ENCODE data around the gene ALK.

Gene ALK

DNA sequence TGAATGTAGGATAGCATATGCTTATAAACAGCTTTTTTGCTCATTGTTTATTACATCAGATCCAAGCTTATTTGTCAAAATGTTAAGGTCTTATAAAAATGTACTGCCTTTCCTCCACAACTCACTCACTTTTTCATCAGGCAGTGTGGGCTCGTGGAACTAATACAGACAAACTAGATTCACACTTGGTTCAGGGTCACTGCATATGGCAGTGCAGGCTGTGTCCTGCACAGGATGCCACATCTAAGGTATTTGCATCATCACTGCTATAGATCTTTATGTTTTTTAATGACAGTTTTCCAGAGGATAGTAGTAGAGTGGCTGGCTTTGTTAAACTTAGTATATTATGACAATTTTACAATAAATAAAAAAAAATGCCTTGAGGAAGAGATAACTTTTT is 425.2 kb downstream of the ALK start:
- no peak overlapping the region for H3K4me3 ChIP-seq (ENCODE audit: low read depth, low read length)
- no peaks in the 10 kb centered on the region for H3K36me3 ChIP-seq (ENCODE audit: control insufficient read depth in 2 of 2, insufficient read depth in 1 of 2, low read length in 2 of 2)
- no peaks in the 10 kb centered on the region for H3K4me1 ChIP-seq (ENCODE audit: control insufficient read depth, insufficient read depth, low read length)
- no peak for TF ChIP-seq SP3 (tag by site-specific recombination; IDR thresholded peaks at IDR 0.05)
- POLR2A ChIA-PET, result interaction anchor here (0.5 kb wide), 1 partner anchor 145 kb away, joined by 4 read pairs; no protein-coding TSS in a partner anchor
- H3K27ac ChIP-seq (ENCODE audit: extremely low read depth, low read depth, low read length), result no peak overlapping the region
- CTCF ChIA-PET, result interaction anchor here (0.6 kb wide), 1 partner anchor 266 kb away, joined by 3 read pairs; no protein-coding TSS in a partner anchor
- H3K9me3 ChIP-seq (ENCODE audit: control insufficient read depth, insufficient read depth, low read depth, low read length), result no peaks in the 10 kb centered on the region

DNA sequence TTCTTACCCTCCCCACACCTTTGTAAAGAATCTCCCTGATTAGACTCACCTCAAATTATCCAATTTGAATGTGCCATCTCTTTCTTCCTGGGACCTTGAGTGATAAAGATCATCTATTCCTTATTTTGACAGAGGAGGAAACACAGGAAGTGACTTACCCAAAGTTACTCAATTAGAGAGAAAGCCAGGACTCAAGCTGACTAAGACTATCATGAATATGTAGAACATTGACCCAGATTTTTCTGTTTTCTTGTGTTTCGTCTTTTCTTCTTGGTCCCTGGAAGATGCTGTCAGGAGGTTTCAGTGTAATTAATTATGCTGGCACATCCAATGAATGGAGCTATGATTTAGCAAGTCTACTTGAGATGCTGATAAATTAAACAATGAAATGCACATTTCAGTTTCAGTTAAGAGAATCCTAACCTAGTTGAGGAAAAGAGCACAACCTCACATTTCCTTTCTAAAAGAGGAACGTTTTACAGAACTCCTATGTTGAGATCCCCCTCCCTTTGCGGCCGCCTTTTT is 425.8 kb downstream of the ALK start:
- Histone ChIP-seq H3K36me3 (ENCODE audit: control insufficient read depth in 2 of 2, insufficient read depth in 1 of 2, low read length in 2 of 2) (no peaks in the 10 kb centered on the region), H3K4me1 (ENCODE audit: control insufficient read depth, insufficient read depth, low read length) (no peaks in the 10 kb centered on the region), H3K4me3 (ENCODE audit: low read depth, low read length) (no peak overlapping the region), H3K9me3 (ENCODE audit: control insufficient read depth, insufficient read depth, low read depth, low read length) (no peaks in the 10 kb centered on the region), H3K27ac (ENCODE audit: extremely low read depth, low read depth, low read length) (no peak overlapping the region)
- TF ChIP-seq EGR2 (tag by site-specific recombination; IDR thresholded peaks at IDR 0.05; ENCODE audit: low read depth) (no peak), ZNF747 (tag by site-specific recombination; IDR thresholded peaks at IDR 0.05) (no peak), ZNF529 (tag by site-specific recombination; IDR thresholded peaks at IDR 0.05; ENCODE audit: insufficient replicate concordance) (no peak), ZNF184 (tag by site-specific recombination; IDR thresholded peaks at IDR 0.05) (no peak), TCF7L2 (IDR thresholded peaks at IDR 0.05; ENCODE audit: borderline replicate concordance, low read depth, low read length) (no peak), GLIS1 (tag by site-specific recombination; IDR thresholded peaks at IDR 0.05) (no peak), ZNF324 (tag by site-specific recombination; IDR thresholded peaks at IDR 0.05) (no peak), ZNF600 (tag by site-specific recombination; IDR thresholded peaks at IDR 0.05) (no peak), ZNF394 (tag by site-specific recombination; IDR thresholded peaks at IDR 0.05; ENCODE audit: borderline replicate concordance) (no peak), ZNF514 (tag by site-specific recombination; IDR thresholded peaks at IDR 0.05) (no peak), ZBTB7A (tag by site-specific recombination; IDR thresholded peaks at IDR 0.05; ENCODE audit: low read depth) (no peak), MYNN (tag by site-specific recombination; IDR thresholded peaks at IDR 0.05; ENCODE audit: borderline replicate concordance) (no peak), SCRT1 (tag by site-specific recombination; IDR thresholded peaks at IDR 0.05; ENCODE audit: borderline replicate concordance) (no peak), ZNF843 (tag by site-specific recombination; IDR thresholded peaks at IDR 0.05) (no peak), ZNF837 (tag by site-specific recombination; IDR thresholded peaks at IDR 0.05) (no peak), ZNF157 (tag by site-specific recombination; IDR thresholded peaks at IDR 0.05) (no peak), ZFP41 (tag by site-specific recombination; IDR thresholded peaks at IDR 0.05; ENCODE audit: borderline replicate concordance) (no peak)
- TF ChIP-seq, protein P1, sequence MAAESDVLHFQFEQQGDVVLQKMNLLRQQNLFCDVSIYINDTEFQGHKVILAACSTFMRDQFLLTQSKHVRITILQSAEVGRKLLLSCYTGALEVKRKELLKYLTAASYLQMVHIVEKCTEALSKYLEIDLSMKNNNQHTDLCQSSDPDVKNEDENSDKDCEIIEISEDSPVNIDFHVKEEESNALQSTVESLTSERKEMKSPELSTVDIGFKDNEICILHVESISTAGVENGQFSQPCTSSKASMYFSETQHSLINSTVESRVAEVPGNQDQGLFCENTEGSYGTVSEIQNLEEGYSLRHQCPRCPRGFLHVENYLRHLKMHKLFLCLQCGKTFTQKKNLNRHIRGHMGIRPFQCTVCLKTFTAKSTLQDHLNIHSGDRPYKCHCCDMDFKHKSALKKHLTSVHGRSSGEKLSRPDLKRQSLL (tag by site-specific recombination; IDR thresholded peaks at IDR 0.05), result no peak
- TF ChIP-seq, protein P2, sequence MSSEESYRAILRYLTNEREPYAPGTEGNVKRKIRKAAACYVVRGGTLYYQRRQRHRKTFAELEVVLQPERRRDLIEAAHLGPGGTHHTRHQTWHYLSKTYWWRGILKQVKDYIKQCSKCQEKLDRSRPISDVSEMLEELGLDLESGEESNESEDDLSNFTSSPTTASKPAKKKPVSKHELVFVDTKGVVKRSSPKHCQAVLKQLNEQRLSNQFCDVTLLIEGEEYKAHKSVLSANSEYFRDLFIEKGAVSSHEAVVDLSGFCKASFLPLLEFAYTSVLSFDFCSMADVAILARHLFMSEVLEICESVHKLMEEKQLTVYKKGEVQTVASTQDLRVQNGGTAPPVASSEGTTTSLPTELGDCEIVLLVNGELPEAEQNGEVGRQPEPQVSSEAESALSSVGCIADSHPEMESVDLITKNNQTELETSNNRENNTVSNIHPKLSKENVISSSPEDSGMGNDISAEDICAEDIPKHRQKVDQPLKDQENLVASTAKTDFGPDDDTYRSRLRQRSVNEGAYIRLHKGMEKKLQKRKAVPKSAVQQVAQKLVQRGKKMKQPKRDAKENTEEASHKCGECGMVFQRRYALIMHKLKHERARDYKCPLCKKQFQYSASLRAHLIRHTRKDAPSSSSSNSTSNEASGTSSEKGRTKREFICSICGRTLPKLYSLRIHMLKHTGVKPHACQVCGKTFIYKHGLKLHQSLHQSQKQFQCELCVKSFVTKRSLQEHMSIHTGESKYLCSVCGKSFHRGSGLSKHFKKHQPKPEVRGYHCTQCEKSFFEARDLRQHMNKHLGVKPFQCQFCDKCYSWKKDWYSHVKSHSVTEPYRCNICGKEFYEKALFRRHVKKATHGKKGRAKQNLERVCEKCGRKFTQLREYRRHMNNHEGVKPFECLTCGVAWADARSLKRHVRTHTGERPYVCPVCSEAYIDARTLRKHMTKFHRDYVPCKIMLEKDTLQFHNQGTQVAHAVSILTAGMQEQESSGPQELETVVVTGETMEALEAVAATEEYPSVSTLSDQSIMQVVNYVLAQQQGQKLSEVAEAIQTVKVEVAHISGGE (tag by site-specific recombination; conservative IDR thresholded peaks at IDR 0.05; ENCODE audit: low read depth), result no peak
- TF ChIP-seq, protein P3, sequence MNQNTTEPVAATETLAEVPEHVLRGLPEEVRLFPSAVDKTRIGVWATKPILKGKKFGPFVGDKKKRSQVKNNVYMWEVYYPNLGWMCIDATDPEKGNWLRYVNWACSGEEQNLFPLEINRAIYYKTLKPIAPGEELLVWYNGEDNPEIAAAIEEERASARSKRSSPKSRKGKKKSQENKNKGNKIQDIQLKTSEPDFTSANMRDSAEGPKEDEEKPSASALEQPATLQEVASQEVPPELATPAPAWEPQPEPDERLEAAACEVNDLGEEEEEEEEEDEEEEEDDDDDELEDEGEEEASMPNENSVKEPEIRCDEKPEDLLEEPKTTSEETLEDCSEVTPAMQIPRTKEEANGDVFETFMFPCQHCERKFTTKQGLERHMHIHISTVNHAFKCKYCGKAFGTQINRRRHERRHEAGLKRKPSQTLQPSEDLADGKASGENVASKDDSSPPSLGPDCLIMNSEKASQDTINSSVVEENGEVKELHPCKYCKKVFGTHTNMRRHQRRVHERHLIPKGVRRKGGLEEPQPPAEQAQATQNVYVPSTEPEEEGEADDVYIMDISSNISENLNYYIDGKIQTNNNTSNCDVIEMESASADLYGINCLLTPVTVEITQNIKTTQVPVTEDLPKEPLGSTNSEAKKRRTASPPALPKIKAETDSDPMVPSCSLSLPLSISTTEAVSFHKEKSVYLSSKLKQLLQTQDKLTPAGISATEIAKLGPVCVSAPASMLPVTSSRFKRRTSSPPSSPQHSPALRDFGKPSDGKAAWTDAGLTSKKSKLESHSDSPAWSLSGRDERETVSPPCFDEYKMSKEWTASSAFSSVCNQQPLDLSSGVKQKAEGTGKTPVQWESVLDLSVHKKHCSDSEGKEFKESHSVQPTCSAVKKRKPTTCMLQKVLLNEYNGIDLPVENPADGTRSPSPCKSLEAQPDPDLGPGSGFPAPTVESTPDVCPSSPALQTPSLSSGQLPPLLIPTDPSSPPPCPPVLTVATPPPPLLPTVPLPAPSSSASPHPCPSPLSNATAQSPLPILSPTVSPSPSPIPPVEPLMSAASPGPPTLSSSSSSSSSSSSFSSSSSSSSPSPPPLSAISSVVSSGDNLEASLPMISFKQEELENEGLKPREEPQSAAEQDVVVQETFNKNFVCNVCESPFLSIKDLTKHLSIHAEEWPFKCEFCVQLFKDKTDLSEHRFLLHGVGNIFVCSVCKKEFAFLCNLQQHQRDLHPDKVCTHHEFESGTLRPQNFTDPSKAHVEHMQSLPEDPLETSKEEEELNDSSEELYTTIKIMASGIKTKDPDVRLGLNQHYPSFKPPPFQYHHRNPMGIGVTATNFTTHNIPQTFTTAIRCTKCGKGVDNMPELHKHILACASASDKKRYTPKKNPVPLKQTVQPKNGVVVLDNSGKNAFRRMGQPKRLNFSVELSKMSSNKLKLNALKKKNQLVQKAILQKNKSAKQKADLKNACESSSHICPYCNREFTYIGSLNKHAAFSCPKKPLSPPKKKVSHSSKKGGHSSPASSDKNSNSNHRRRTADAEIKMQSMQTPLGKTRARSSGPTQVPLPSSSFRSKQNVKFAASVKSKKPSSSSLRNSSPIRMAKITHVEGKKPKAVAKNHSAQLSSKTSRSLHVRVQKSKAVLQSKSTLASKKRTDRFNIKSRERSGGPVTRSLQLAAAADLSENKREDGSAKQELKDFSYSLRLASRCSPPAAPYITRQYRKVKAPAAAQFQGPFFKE (tag by site-specific recombination; IDR thresholded peaks at IDR 0.05; ENCODE audit: borderline replicate concordance), result no peak
- ChIA-PET POLR2A (interaction anchor here (0.5 kb wide), 1 partner anchor 146 kb away, joined by 4 read pairs; no protein-coding TSS in a partner anchor), CTCF (no interaction called here)

Measured in HEK293 (cell line).